Caco-2 (cell line): ENCODE measurements around the gene TECR. TPM values are rescaled to one million over a fixed set of nuclear protein-coding genes. Genes with fewer than 3 reads are reported as not detected.
"Not testable (repeated sequence)": the region's sequence is repeated elsewhere in the genome, so short reads cannot be mapped to it uniquely, and the experiment has no call there.

Experiments used
- BruUV-seq: library from RNA; stranded (reverse); fragments of 400-500 nt; replicated peaks from 2 replicates; lab custom pipeline; 2021; lab: Mats Ljungman, UMichigan
- CTCF ChIA-PET: fragments of 300-600 bp; sonication (Branson Sonifier 250); formaldehyde crosslinking; loops from one replicate; lab custom pipeline; 2022; ENCODE audit warnings: antibody characterized with exemption; lab: Charles Lee
- POLR2A ChIA-PET: fragments of 300-600 bp; sonication (Branson Sonifier 250); formaldehyde crosslinking; loops from one replicate; lab custom pipeline; 2022; ENCODE audit warnings: antibody characterized with exemption; lab: Charles Lee
- DNase-seq, 2 experiments: peaks; one replicate each; pipeline versions ENCODE4 v3.0.0 to v3.0.0-alpha.2; 2020 to 2022
- H3K27me3 ChIP-seq: replicated peaks from 2 replicates; pipeline ENCODE4 v1.6.0; 2011; ENCODE audit warnings: low read length; ENCODE audit not compliant: control insufficient read depth, insufficient read depth
- H3K36me3 ChIP-seq: 2 replicates; pipeline ENCODE4 v1.5.1; 2011; ENCODE audit warnings: low read length; ENCODE audit not compliant: control insufficient read depth, insufficient read depth
- H3K4me1 ChIP-seq: fragments of 250-450 bp; sonication (Bioruptor Pico); 2 replicates; pipeline ENCODE4 v1.5.1; 2020; ENCODE audit warnings: mild to moderate bottlenecking
- H3K4me3 ChIP-seq: 2 replicates; pipeline ENCODE4 v1.5.1; 2011; ENCODE audit warnings: low read depth, mild to moderate bottlenecking, control low read depth, low read length
- H3K9me3 ChIP-seq: fragments of 250-450 bp; sonication (Bioruptor Pico); 2 replicates; pipeline ENCODE4 v1.5.1; 2020; ENCODE audit warnings: mild to moderate bottlenecking, moderate library complexity
- H3K27ac Mint-ChIP-seq: one replicate; pipeline ENCODE4 v1.8.0; 2022; ENCODE audit warnings: mixed read lengths; ENCODE audit not compliant: unreplicated experiment
- H3K27me3 Mint-ChIP-seq: one replicate; pipeline ENCODE4 v1.8.0; 2022; ENCODE audit warnings: mixed read lengths; ENCODE audit not compliant: insufficient read depth, unreplicated experiment
- H3K36me3 Mint-ChIP-seq: one replicate; pipeline ENCODE4 v1.8.0; 2022; ENCODE audit warnings: mild to moderate bottlenecking, mixed read lengths; ENCODE audit not compliant: insufficient read depth, unreplicated experiment
- H3K4me1 Mint-ChIP-seq: one replicate; pipeline ENCODE4 v1.8.0; 2022; ENCODE audit warnings: low read depth, mixed read lengths; ENCODE audit not compliant: unreplicated experiment
- H3K4me3 Mint-ChIP-seq: one replicate; pipeline ENCODE4 v1.8.0; 2022; ENCODE audit warnings: mild to moderate bottlenecking, moderate library complexity, mixed read lengths; ENCODE audit not compliant: unreplicated experiment
- H3K9me3 Mint-ChIP-seq: one replicate; pipeline ENCODE4 v1.8.0; 2022; ENCODE audit warnings: mixed read lengths; ENCODE audit not compliant: unreplicated experiment
- CTCF ChIP-seq, 2 experiments: fragments of 200-600 bp in 1 of 2; IDR thresholded peaks; 1 replicate in 1 of 2; 2 replicates in 1 of 2; pipeline versions ENCODE4 v1.5.1 to v1.8.0; 2011 to 2022; ENCODE audit warnings: antibody characterized with exemption in 1 of 2, control low read depth in 1 of 2, inconsistent platforms in 1 of 2, low read depth in 1 of 2, low read length in 1 of 2, mild to moderate bottlenecking in 1 of 2, moderate library complexity in 1 of 2; ENCODE audit not compliant: insufficient read depth in 1 of 2, severe bottlenecking in 1 of 2, unreplicated experiment in 1 of 2
- intact Hi-C: fragments of 100-400 bp; cut with micrococcal nuclease; formaldehyde crosslinking; loops from one replicate; pipeline ENCODE4 v1.10.0; 2022; ENCODE audit not compliant: unreplicated experiment
- total RNA-seq: library from RNA; stranded (reverse); gene quantifications from 2 replicates; pipeline ENCODE4 v1.2.3, GENCODE V29; 2022

Gene TECR
- total RNA-seq, 1 experiment from 2014 or later, result 300 TPM

- Histone ChIP-seq H3K9me3 (no peaks in the 10 kb centered on the region), H3K27me3 (no peaks in the 10 kb centered on the region), H3K4me3 (no peak overlapping the region), H3K36me3 (no peaks in the 10 kb centered on the region), H3K4me1 (no peaks in the 10 kb centered on the region)
- POLR2A ChIA-PET, result interaction anchor here (0.5 kb wide), 1 partner anchor 68 kb away, joined by 3 read pairs; no protein-coding TSS in a partner anchor
- no peak for DNase-seq
- TF ChIP-seq CTCF (IDR thresholded peaks at IDR 0.05; ENCODE audit: insufficient read depth in 1 of 2, low read depth in 1 of 2, low read length in 1 of 2, severe bottlenecking in 1 of 2, unreplicated experiment in 1 of 2), result no peak
- CTCF ChIA-PET, result interaction anchor here (0.5 kb wide), 1 partner anchor 9 kb away, joined by 4 read pairs; no protein-coding TSS in a partner anchor
- H3K27me3 Mint-ChIP-seq, result no peaks in the 10 kb centered on the region
- no peak overlapping the region for H3K4me3 Mint-ChIP-seq
- intact Hi-C loops, result loop anchor here (10.0 kb wide), 1 partner anchor 207 kb away; no protein-coding TSS in a partner anchor
- no peaks in the 10 kb centered on the region for H3K9me3 Mint-ChIP-seq
- no peaks in the 10 kb centered on the region for H3K4me1 Mint-ChIP-seq
- no peak overlapping the region for H3K27ac Mint-ChIP-seq
- no TSS peak for BruUV-seq
- no peaks in the 10 kb centered on the region for H3K36me3 Mint-ChIP-seq
Measured at GRCh38 chr19:14577885-14578427, 48.6 kb downstream of the TECR start.

DNA sequence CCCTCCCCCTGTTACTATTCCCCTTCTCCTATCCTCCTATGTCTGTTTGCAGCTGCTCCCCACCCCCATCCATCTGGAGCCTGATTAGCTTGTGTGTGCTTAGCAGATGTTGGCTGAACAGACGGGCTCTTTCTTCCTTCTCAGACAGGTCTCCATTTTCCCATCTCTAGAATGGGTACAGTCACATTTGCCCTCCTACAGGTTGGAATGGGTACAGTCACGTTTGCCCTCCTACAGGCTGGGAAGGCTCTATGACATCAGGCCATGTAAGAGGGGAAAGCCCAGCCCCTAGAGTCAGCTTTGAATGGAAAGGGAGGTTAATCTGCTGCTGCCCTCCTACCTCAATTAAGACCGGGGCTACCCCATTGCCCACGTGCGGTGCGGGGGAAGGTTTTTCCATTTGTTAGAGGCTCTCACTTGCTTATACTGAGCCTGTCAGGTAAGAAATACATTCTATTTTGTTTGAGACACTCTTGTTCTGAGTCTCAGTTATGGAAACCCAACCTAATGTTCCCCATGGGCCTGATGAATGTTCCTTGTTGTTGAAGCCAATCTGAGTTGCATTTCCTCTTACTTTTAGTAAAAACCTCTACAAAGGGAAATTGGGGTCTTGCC is 51.3 kb downstream of the TECR start:
- intact Hi-C loops, result no loop called here

DNA sequence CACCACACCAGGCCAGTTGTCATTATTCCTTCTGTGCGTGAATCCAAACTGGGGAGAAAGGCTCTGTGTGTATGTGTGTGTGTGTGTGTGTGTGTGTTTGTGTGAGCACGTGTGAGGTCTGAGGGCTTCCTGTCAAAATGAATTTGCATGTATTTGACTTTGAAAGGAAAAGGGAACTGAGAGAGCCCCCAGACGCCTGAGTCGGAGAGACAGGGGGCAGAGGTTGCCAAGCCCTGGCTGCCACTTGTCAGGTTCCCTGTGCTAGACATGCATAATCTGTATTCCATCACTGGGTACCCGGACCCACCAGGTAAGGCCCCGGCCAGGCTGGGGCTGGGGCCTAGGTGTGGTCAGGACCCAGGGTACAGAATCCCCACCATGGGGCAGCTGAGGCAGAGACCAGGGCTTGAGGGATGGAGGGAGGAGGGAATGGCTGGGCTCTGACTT is 53.5 kb downstream of the TECR start, which contains the start of gene CLEC17A:
Gene CLEC17A (plus strand): TSS at position 191 of the 447 bp plus-strand sequence. CDS start 77 bp downstream, at position 268.
- H3K9me3 ChIP-seq, result no peaks in the 10 kb centered on the region
- H3K27me3 ChIP-seq, result no peaks in the 10 kb centered on the region
- ChIA-PET POLR2A (no interaction called here), CTCF (no interaction called here)
- H3K27me3 Mint-ChIP-seq, result peaks cover 3% of the 10 kb centered on the region
- intact Hi-C loops, result no loop called here
- H3K36me3 ChIP-seq, result no peaks in the 10 kb centered on the region
- H3K4me3 ChIP-seq, result no peak within 1 kb of the TSS
- H3K4me3 Mint-ChIP-seq, result no peak within 1 kb of the TSS
- no peaks in the 10 kb centered on the region for H3K9me3 Mint-ChIP-seq
- H3K4me1 ChIP-seq, result no peaks in the 10 kb centered on the region
- no peak within 1 kb of the TSS for H3K27ac Mint-ChIP-seq
- H3K4me1 Mint-ChIP-seq, result no peaks in the 10 kb centered on the region
- TF ChIP-seq CTCF (IDR thresholded peaks at IDR 0.05; ENCODE audit: insufficient read depth in 1 of 2, low read depth in 1 of 2, low read length in 1 of 2, severe bottlenecking in 1 of 2, unreplicated experiment in 1 of 2), result no peak
- H3K36me3 Mint-ChIP-seq, result no peaks in the 10 kb centered on the region
- BruUV-seq, result no TSS peak
- no peak for DNase-seq

More for the DNA sequence above, 51.3 kb downstream of the TECR start:
- DNase-seq, result no peak
- TF ChIP-seq CTCF (IDR thresholded peaks at IDR 0.05; ENCODE audit: insufficient read depth in 1 of 2, low read depth in 1 of 2, low read length in 1 of 2, severe bottlenecking in 1 of 2, unreplicated experiment in 1 of 2), result no peak
- Mint-ChIP-seq H3K27me3 (no peaks in the 10 kb centered on the region), H3K27ac (no peak overlapping the region), H3K4me3 (no peak overlapping the region), H3K4me1 (no peaks in the 10 kb centered on the region), H3K9me3 (no peaks in the 10 kb centered on the region), H3K36me3 (no peaks in the 10 kb centered on the region)
- CTCF ChIA-PET, result no interaction called here
- no peaks in the 10 kb centered on the region for H3K4me1 ChIP-seq
- POLR2A ChIA-PET, result no interaction called here
- H3K9me3 ChIP-seq, result no peaks in the 10 kb centered on the region
- no TSS peak for BruUV-seq
- no peak overlapping the region for H3K4me3 ChIP-seq
- H3K27me3 ChIP-seq, result no peaks in the 10 kb centered on the region
- no peaks in the 10 kb centered on the region for H3K36me3 ChIP-seq

DNA sequence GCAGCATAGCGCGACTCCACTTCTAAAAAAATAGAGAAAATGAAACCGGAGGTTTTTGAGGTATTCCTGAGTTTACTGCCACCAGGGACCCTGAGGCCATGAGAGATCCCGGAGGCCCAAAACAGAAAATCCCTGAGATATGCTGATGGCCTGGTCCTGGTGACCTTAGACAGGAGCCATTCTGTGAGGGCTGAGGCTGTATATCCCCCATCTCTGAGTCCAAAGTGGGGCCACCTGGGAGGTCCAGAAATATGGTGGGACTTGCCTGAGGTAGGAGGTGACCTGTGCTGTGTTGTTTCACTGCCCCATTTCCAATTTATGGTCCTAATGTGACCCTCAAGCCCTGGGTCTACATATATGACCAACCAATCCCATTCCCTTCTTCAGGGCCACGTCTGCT is 55.0 kb downstream of the TECR start:
- CTCF ChIA-PET, H3K27me3 ChIP-seq, H3K4me1 Mint-ChIP-seq, BruUV-seq, H3K4me3 Mint-ChIP-seq, DNase-seq, H3K9me3 ChIP-seq, H3K36me3 ChIP-seq, H3K27me3 Mint-ChIP-seq, H3K36me3 Mint-ChIP-seq, H3K4me3 ChIP-seq, H3K4me1 ChIP-seq, POLR2A ChIA-PET, H3K9me3 Mint-ChIP-seq, H3K27ac Mint-ChIP-seq, intact Hi-C loops: not testable (repeated sequence)

GRCh38 chr19:14585187-14585586 is 55.8 kb downstream of the TECR start:
- H3K4me3 ChIP-seq, CTCF ChIA-PET, intact Hi-C loops, H3K36me3 ChIP-seq, H3K36me3 Mint-ChIP-seq, H3K4me1 ChIP-seq, H3K9me3 Mint-ChIP-seq, DNase-seq, POLR2A ChIA-PET, BruUV-seq, H3K4me1 Mint-ChIP-seq, H3K4me3 Mint-ChIP-seq, H3K27me3 ChIP-seq, H3K27ac Mint-ChIP-seq, H3K9me3 ChIP-seq, H3K27me3 Mint-ChIP-seq: not testable (repeated sequence)
